Activated CD8-positive, alpha-beta T cell treated with anti-CD3 and anti-CD28 coated beads for 36 hours (primary cell): ENCODE results near the gene CD40LG. TPM values are rescaled to one million over a fixed set of nuclear protein-coding genes. Genes with fewer than 3 reads are reported as not detected.
A peak's percentile ranks its signal among the peaks of the same experiment; 100 is the strongest.

Experiments used
- ATAC-seq: fragments of 200-7000 bp; cut with Tn5 transposase; one replicate; pipeline ENCODE4 v1.10.0; 2021; ENCODE audit warnings: mild to moderate bottlenecking, moderate library complexity
- CTCF ChIA-PET: fragments of 350-600 bp; sonication (Branson Sonifier 250); formaldehyde crosslinking; loops from one replicate; lab custom pipeline; 2021; ENCODE audit warnings: antibody characterized with exemption; lab: Charles Lee
- POLR2A ChIA-PET: fragments of 350-600 bp; sonication (Branson Sonifier 250); formaldehyde crosslinking; loops from one replicate; lab custom pipeline; 2021; ENCODE audit warnings: antibody characterized with exemption; lab: Charles Lee
- DNase-seq: peaks from one replicate; pipeline ENCODE4 v3.0.0-alpha.2; 2020
- H3K27ac Mint-ChIP-seq: one replicate; pipeline ENCODE4 v1.8.0; 2021; ENCODE audit warnings: mild to moderate bottlenecking, mixed read lengths
- H3K27me3 Mint-ChIP-seq: one replicate; pipeline ENCODE4 v1.8.0; 2021; ENCODE audit warnings: mixed read lengths
- H3K36me3 Mint-ChIP-seq: one replicate; pipeline ENCODE4 v1.8.0; 2021; ENCODE audit warnings: low read depth, mixed read lengths
- H3K4me1 Mint-ChIP-seq: one replicate; pipeline ENCODE4 v1.8.0; 2021; ENCODE audit warnings: low read depth, mixed read lengths
- H3K4me3 Mint-ChIP-seq: one replicate; pipeline ENCODE4 v1.8.0; 2021; ENCODE audit warnings: mild to moderate bottlenecking, moderate library complexity, mixed read lengths
- H3K9me3 Mint-ChIP-seq: one replicate; pipeline ENCODE4 v1.8.0; 2021; ENCODE audit warnings: mixed read lengths
- intact Hi-C: fragments of 100-400 bp; cut with micrococcal nuclease; formaldehyde crosslinking; loops from one replicate; pipeline ENCODE4 v1.10.0; 2022
- total RNA-seq, 2 experiments: library from RNA; stranded (reverse); gene quantifications; one replicate each; pipeline ENCODE4 v1.2.3, GENCODE V29; 2021
- TF ChIP-seq, protein P1 (sequence below): fragments of 200-600 bp; IDR thresholded peaks from one replicate; pipeline ENCODE4 v1.8.0; 2022; ENCODE audit warnings: antibody characterized with exemption, mild to moderate bottlenecking

Gene CD40LG
- total RNA-seq, 2 experiments from 2014 or later, result 2.6 to 3.1 TPM

DNA sequence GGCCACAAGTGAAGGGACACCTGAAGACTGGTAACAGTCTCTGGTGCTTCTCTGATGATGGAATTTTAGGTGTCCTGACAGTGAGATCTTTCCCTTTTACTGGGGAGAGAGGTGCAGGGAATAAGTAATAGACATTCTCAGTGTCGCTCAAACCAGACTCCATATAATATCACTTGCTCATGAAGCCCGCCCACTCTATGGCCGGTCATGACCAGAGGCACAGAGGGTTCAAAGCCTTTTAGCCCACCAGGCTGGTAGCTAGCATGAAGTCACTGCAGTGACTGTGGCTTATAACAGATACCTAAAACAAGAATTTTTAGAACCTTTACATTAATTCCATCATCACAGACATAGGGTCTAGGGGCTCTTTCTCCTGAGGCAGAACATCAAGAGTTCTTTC is 2.9 kb downstream of the CD40LG start:
- H3K27ac Mint-ChIP-seq, result peak overlapping the region; percentile 55
- TF ChIP-seq, protein P1, sequence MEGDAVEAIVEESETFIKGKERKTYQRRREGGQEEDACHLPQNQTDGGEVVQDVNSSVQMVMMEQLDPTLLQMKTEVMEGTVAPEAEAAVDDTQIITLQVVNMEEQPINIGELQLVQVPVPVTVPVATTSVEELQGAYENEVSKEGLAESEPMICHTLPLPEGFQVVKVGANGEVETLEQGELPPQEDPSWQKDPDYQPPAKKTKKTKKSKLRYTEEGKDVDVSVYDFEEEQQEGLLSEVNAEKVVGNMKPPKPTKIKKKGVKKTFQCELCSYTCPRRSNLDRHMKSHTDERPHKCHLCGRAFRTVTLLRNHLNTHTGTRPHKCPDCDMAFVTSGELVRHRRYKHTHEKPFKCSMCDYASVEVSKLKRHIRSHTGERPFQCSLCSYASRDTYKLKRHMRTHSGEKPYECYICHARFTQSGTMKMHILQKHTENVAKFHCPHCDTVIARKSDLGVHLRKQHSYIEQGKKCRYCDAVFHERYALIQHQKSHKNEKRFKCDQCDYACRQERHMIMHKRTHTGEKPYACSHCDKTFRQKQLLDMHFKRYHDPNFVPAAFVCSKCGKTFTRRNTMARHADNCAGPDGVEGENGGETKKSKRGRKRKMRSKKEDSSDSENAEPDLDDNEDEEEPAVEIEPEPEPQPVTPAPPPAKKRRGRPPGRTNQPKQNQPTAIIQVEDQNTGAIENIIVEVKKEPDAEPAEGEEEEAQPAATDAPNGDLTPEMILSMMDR, result no peak
- H3K36me3 Mint-ChIP-seq, result peaks cover 16% of the 10 kb centered on the region
- H3K9me3 Mint-ChIP-seq, result no peaks in the 10 kb centered on the region
- H3K4me1 Mint-ChIP-seq, result peaks cover 47% of the 10 kb centered on the region
- ATAC-seq, result no peak
- H3K4me3 Mint-ChIP-seq, result peak overlapping the region; percentile 71
- intact Hi-C loops, result no loop called here
- CTCF ChIA-PET, result interaction anchor here (1.3 to 2.1 kb wide), 2 partner anchors 44 to 74 kb away, joined by 3 to 5 read pairs; no protein-coding TSS in a partner anchor
- H3K27me3 Mint-ChIP-seq, result no peaks in the 10 kb centered on the region
- DNase-seq, result no peak
- POLR2A ChIA-PET, result interaction anchor here (1.8 kb wide), 1 partner anchor 8 kb away, joined by 6 read pairs; no protein-coding TSS in a partner anchor

DNA sequence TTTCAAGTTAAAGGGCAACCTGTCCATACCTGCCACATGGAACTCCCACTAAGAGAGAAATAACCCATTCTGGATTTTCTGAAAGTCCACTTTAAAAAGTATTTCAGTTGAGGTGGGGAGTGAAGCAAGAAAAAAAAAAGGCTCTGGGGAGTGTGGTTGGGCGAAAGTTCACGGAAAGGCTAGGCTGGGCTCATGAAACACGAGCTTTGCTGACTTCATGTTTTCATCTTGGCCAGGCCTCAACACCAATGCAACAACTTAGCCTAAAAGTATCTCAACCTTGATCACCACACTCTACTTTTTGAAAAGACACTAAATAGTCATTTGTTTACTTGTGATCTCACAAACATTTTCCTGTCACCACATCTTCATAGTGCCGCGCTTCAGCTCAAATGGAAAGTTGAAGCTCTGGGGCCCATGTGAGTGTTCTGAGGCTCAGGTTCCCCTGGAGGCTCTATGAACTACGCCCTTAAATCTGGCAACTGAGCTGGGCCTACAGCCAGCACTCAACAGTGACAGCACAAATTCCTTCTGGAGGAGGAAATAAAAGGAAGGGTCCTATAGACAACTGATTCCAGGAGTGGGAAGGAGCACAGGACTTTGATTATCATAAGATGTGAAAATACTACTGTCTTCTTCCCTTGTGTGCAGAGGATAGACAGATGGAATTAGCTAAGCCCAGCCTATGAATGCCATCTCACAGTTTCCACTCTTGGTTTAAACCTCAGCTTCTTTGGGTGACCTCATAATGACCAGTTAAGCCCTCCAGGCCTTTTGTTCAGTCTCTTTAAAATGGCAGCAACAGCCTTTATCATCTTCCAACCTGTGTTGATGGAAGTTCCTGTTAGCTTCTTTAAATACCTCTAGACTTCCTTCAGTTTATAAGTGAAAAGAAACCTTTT is 5.1 kb downstream of the CD40LG start:
- intact Hi-C loops, result no loop called here
- peak; percentile 37 for ATAC-seq
- Mint-ChIP-seq H3K9me3 (no peaks in the 10 kb centered on the region), H3K27me3 (no peaks in the 10 kb centered on the region), H3K27ac (peak overlapping the region; percentile 49), H3K36me3 (peaks cover 23% of the 10 kb centered on the region), H3K4me1 (peaks cover 41% of the 10 kb centered on the region), H3K4me3 (no peak overlapping the region)
- ChIA-PET CTCF (interaction anchor here (2.0 kb wide), 1 partner anchor 42 kb away, joined by 8 read pairs; no protein-coding TSS in a partner anchor), POLR2A (interaction anchor here (0.6 kb wide), 1 partner anchor 33 kb away, joined by 3 read pairs; no protein-coding TSS in a partner anchor)
- TF ChIP-seq, protein P1, result no peak
- no peak for DNase-seq

DNA sequence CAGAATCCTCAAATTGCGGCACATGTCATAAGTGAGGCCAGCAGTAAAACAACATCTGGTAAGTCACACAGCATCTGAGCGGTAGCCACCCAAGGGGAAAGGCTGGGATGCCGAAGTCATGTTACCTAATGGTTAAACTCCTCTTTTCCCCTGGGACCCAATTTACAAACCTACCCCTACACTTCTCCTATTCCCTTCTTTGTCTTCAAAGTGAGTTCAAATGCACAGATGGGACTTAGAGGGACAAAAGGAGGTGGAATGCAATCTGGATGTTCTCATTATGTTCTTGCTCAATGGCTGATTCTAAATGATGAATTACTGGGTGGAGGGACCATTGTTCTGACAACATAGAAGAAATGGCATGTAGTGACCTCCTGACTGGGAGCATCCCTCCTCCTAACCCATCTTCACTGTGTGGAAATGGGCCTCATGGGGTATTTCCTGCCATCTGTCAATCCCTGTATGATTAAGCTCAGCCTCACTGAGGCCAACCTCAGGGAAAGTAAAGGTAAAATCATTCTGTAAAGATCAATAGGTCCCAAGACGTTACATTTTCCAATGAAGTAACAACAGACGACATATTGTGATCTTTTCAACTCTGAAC is 8.5 kb downstream of the CD40LG start:
- ChIA-PET CTCF (no interaction called here), POLR2A (no interaction called here)
- Mint-ChIP-seq H3K4me3 (no peak overlapping the region), H3K27me3 (no peaks in the 10 kb centered on the region), H3K36me3 (peaks cover 29% of the 10 kb centered on the region), H3K4me1 (peaks cover 58% of the 10 kb centered on the region), H3K27ac (no peak overlapping the region), H3K9me3 (no peaks in the 10 kb centered on the region)
- intact Hi-C loops, result no loop called here
- ATAC-seq (no peak), DNase-seq (no peak)
- TF ChIP-seq, protein P1, result no peak

DNA sequence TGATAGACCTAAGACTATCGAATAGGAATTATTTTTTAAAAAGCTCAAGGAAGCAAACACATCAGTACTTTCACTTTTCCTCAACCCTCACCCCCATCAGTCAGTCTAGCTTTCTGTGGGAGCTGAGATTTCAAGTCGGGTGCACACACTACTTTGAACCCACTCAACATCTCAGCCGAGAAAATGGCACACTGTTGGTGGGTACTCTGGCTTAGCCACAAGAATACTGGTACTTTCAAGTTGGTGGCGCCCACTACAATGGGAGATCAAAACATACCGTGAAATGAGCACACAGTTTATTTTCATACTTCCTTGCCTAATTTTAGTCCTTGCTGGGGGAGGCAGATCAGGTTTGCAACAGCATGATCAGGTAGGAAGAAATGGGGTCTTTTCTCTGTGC is 10.2 kb downstream of the CD40LG start:
- intact Hi-C loops, result no loop called here
- ChIA-PET POLR2A (no interaction called here), CTCF (interaction anchor here (0.6 to 1.1 kb wide), 2 partner anchors 8 to 23 kb away, joined by 3 read pairs; no protein-coding TSS in a partner anchor)
- DNase-seq (peak; percentile 32), ATAC-seq (peak; percentile 37)
- H3K27ac Mint-ChIP-seq, result no peak overlapping the region
- TF ChIP-seq, protein P1, result no peak
- peak overlapping the region; percentile 7 for H3K4me3 Mint-ChIP-seq
- H3K9me3 Mint-ChIP-seq, result no peaks in the 10 kb centered on the region
- H3K27me3 Mint-ChIP-seq, result no peaks in the 10 kb centered on the region
- peaks cover 57% of the 10 kb centered on the region for H3K4me1 Mint-ChIP-seq
- peaks cover 27% of the 10 kb centered on the region for H3K36me3 Mint-ChIP-seq
